OCI-LY1 (cell line): ENCODE data around the gene TMEM236.

Experiments used
- EZH2 ChIP-seq: fragments of 200-600 bp; sonication (generic), shearing (Covaris generic); IDR thresholded peaks from 2 replicates; pipeline ENCODE4 v1.8.0; 2017; ENCODE audit warnings: borderline replicate concordance, mixed run types, mild to moderate bottlenecking, antibody characterized with exemption, low read length, moderate library complexity, mixed read lengths
- TF ChIP-seq, protein P1 (sequence below): fragments of 200-600 bp; sonication (generic), shearing (Covaris generic); IDR thresholded peaks from 2 replicates; pipeline ENCODE4 v1.5.1; 2017; ENCODE audit warnings: mild to moderate bottlenecking, antibody characterized with exemption, low read length, moderate library complexity, mixed read lengths

- TF ChIP-seq, protein P1, sequence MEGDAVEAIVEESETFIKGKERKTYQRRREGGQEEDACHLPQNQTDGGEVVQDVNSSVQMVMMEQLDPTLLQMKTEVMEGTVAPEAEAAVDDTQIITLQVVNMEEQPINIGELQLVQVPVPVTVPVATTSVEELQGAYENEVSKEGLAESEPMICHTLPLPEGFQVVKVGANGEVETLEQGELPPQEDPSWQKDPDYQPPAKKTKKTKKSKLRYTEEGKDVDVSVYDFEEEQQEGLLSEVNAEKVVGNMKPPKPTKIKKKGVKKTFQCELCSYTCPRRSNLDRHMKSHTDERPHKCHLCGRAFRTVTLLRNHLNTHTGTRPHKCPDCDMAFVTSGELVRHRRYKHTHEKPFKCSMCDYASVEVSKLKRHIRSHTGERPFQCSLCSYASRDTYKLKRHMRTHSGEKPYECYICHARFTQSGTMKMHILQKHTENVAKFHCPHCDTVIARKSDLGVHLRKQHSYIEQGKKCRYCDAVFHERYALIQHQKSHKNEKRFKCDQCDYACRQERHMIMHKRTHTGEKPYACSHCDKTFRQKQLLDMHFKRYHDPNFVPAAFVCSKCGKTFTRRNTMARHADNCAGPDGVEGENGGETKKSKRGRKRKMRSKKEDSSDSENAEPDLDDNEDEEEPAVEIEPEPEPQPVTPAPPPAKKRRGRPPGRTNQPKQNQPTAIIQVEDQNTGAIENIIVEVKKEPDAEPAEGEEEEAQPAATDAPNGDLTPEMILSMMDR = no peak
- no peak for TF ChIP-seq EZH2
These were observed 44.0 kb downstream of the TMEM236 start for GRCh38 chr10:17795813-17796594.
